ENCODE measurements around the gene DDO. TPM values are rescaled to one million over a fixed set of nuclear protein-coding genes. Genes with fewer than 3 reads are reported as not detected.

DDO gene
- total RNA-seq, 2 donors from 2014 or later = 2.0 to 2.3 TPM

DNA sequence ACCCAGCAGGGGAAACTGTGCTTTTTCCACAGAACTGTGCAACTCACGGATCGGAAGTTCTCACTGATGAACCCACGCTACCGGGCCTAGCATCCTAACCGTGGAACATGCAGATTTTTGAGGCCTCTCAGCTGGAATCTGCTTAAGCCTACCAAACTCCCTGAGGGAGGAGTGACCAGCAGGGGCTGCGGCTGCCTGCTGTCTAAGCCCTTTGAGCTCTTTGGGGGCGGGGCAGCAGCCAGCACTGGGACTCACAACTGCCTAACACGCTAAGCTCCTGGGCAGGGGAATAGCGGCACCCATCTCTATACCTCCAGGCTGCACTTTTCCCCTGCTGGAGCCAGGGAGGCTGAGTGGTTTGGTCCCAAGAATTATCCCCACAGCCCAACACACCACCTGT lies 36.8 kb downstream of the DDO start:
- Histone ChIP-seq H3K9me3 (no peaks in the 10 kb centered on the region), H3K36me3 (no peaks in the 10 kb centered on the region), H3K27ac (no peak overlapping the region), H3K27me3 (no peaks in the 10 kb centered on the region), H3K4me1 (no peaks in the 10 kb centered on the region), H3K9ac (ENCODE audit: low read depth in 2 of 2, low read length in 2 of 2) (no peak overlapping the region), H3K4me3 (no peak overlapping the region)
- DNase-seq = no peak
- intact Hi-C loops (cut with DNase I) = no loop called here
- TF ChIP-seq, protein P1, sequence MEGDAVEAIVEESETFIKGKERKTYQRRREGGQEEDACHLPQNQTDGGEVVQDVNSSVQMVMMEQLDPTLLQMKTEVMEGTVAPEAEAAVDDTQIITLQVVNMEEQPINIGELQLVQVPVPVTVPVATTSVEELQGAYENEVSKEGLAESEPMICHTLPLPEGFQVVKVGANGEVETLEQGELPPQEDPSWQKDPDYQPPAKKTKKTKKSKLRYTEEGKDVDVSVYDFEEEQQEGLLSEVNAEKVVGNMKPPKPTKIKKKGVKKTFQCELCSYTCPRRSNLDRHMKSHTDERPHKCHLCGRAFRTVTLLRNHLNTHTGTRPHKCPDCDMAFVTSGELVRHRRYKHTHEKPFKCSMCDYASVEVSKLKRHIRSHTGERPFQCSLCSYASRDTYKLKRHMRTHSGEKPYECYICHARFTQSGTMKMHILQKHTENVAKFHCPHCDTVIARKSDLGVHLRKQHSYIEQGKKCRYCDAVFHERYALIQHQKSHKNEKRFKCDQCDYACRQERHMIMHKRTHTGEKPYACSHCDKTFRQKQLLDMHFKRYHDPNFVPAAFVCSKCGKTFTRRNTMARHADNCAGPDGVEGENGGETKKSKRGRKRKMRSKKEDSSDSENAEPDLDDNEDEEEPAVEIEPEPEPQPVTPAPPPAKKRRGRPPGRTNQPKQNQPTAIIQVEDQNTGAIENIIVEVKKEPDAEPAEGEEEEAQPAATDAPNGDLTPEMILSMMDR (IDR thresholded peaks at IDR 0.05) = no peak

DNA sequence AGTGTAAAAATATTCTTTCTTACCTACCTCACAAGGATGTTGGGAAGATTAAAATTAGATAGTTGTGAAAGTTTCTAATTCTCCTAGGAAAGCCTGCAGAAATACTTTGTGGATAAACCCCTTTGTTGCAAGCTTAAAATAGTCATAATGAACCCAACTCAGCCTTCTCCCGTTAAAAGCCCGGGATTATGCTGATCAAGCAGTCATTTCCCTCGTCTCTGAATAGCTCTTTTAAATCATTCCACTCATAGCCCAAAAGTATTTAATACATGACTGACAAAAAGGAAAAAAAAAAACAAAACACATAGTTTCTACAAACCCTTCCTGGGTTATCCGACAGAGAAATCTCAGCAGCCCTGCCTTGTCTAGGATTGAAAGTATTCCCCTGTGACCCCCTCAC lies 46.3 kb downstream of the DDO start:
- Histone ChIP-seq H3K27me3 (no peaks in the 10 kb centered on the region), H3K9ac (ENCODE audit: low read depth in 2 of 2, low read length in 2 of 2) (no peak overlapping the region), H3K27ac (no peak overlapping the region), H3K36me3 (no peaks in the 10 kb centered on the region), H3K4me3 (no peak overlapping the region), H3K4me1 (no peaks in the 10 kb centered on the region), H3K9me3 (no peaks in the 10 kb centered on the region)
- TF ChIP-seq, protein P1 (IDR thresholded peaks at IDR 0.05) = no peak
- no peak for DNase-seq
- intact Hi-C loops (cut with DNase I) = no loop called here

DNA sequence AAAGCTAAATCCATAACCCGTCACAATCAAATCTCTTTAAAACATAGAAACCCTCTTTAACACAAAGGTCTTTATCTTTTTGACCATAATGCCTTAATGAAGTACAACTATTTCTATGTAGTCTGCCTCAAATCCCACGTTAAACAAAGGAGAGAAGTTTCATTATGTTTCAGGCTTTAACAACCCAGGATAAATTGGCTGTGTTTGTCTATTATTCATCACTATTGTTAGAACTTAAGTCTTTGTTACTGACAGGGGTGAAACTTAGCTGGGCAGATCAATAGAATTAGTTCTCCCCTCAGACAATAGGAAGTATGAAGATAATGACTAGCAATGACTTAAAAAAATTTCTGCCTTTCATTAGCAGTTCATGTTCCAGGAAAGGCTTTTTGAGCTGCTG lies 47.1 kb downstream of the DDO start:
- H3K9me3 ChIP-seq = no peaks in the 10 kb centered on the region
- no peak overlapping the region for H3K9ac ChIP-seq (ENCODE audit: low read depth in 2 of 2, low read length in 2 of 2)
- H3K27me3 ChIP-seq = no peaks in the 10 kb centered on the region
- no peak overlapping the region for H3K27ac ChIP-seq
- no peaks in the 10 kb centered on the region for H3K4me1 ChIP-seq
- H3K36me3 ChIP-seq = no peaks in the 10 kb centered on the region
- TF ChIP-seq, protein P1 (IDR thresholded peaks at IDR 0.05) = no peak
- intact Hi-C loops (cut with DNase I) = no loop called here
- H3K4me3 ChIP-seq = no peak overlapping the region
- no peak for DNase-seq

DNA sequence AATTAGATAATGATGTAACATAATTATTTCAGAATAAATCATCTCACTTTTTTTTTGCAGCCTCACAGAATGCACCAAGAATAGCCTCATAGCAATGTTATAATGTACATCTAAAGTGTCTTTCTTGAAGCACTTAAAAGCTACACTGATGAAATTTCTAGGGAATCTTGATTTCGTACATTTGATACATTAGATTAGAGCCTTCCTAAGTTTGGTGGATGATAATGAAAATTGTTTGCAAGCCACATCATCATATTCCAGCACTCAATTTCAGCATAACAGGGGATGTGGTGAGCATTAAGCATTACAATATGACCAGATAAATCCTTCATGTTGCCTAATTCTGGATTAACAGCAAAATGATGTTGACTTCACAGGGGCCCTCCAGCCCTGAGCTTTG lies 47.5 kb downstream of the DDO start:
- no peak overlapping the region for H3K27ac ChIP-seq
- DNase-seq = no peak
- H3K4me3 ChIP-seq = no peak overlapping the region
- no peaks in the 10 kb centered on the region for H3K4me1 ChIP-seq
- no peaks in the 10 kb centered on the region for H3K27me3 ChIP-seq
- TF ChIP-seq, protein P1 (IDR thresholded peaks at IDR 0.05) = no peak
- no peak overlapping the region for H3K9ac ChIP-seq (ENCODE audit: low read depth in 2 of 2, low read length in 2 of 2)
- H3K9me3 ChIP-seq = no peaks in the 10 kb centered on the region
- intact Hi-C loops (cut with DNase I) = no loop called here
- no peaks in the 10 kb centered on the region for H3K36me3 ChIP-seq

DNA sequence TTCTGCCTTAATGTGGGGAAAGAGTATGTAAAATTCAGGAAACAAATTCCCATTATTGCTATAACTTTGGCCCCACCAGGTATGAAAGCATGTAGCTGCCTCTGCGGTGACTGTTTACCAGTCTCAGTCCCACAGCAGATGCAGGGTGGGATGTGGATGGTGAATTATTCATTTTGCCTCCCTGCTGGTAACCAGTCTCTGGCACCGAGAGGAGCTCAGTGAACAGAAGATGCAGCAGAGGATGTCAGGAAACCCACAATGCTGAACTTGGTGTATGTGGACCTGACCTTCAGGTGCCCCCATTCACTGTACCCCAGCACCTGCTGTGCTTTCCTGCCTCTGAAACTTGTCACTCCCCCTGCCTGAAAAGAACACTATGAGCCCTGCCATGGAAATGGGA lies 48.4 kb downstream of the DDO start:
- no peaks in the 10 kb centered on the region for H3K27me3 ChIP-seq
- intact Hi-C loops (cut with DNase I) = no loop called here
- TF ChIP-seq, protein P1 (IDR thresholded peaks at IDR 0.05) = no peak
- no peak for DNase-seq
- H3K9ac ChIP-seq (ENCODE audit: low read depth in 2 of 2, low read length in 2 of 2) = no peak overlapping the region
- H3K9me3 ChIP-seq = no peaks in the 10 kb centered on the region
- H3K27ac ChIP-seq = no peak overlapping the region
- no peak overlapping the region for H3K4me3 ChIP-seq
- no peaks in the 10 kb centered on the region for H3K36me3 ChIP-seq
- no peaks in the 10 kb centered on the region for H3K4me1 ChIP-seq

DNA sequence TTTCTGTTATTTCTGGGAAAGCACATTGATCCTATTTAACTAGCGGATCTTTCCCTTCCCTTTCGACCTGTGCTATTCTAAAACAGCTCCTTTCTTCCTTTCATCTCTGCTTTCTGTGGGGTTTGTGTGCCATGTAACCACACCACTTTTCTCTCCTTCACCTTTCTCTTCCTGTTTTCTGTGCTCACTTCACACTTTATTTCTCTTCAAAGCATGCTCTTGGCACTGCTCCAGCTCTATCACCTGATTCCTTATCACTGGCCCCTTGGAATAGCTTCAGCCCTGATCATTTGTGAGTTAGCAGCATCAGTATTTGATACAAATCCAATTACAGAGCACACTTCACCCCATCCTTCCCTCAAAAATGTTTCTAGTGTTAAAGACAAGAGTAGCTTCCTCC lies 49.1 kb downstream of the DDO start:
- intact Hi-C loops (cut with DNase I) = no loop called here
- Histone ChIP-seq H3K9ac (ENCODE audit: low read depth in 2 of 2, low read length in 2 of 2) (no peak overlapping the region), H3K27me3 (no peaks in the 10 kb centered on the region), H3K4me1 (no peaks in the 10 kb centered on the region), H3K36me3 (no peaks in the 10 kb centered on the region), H3K4me3 (no peak overlapping the region), H3K9me3 (no peaks in the 10 kb centered on the region), H3K27ac (no peak overlapping the region)
- no peak for DNase-seq
- TF ChIP-seq, protein P1 (IDR thresholded peaks at IDR 0.05) = no peak
